SHP77 (cell line): ENCODE measurements around the gene OSMR.
"Not testable (repeated sequence)": the region's sequence is repeated elsewhere in the genome, so short reads cannot be mapped to it uniquely, and the experiment has no call there.

Experiments
- DNase-seq, 2 experiments: peaks; one replicate each; lab custom pipeline; 2025; lab: John Stamatoyannopoulos, UW

Gene OSMR

DNA sequence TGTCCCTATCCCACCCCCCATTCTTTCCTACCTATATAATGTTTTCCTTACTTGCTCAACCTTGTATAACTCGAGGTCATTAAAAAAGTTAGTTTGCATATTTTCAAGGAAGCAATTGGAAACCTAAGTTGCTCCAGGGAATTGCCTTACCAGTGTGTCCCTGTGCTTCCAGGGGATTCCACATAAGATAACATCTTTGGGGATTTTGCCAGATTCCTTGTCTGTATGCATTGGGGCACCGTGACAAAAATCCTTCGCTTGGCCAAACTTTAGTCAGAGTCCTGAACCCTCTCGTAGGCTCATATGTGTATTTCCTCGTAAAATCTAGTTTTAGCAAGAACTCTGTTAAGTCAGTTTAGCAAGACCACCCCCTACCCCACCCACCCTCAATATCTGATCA is 14.7 kb upstream of the OSMR start:
- DNase-seq, result no peak

- DNase-seq, result no peak
Observed at GRCh38 chr5:38831909-38832308, 13.9 kb upstream of the OSMR start.

DNA sequence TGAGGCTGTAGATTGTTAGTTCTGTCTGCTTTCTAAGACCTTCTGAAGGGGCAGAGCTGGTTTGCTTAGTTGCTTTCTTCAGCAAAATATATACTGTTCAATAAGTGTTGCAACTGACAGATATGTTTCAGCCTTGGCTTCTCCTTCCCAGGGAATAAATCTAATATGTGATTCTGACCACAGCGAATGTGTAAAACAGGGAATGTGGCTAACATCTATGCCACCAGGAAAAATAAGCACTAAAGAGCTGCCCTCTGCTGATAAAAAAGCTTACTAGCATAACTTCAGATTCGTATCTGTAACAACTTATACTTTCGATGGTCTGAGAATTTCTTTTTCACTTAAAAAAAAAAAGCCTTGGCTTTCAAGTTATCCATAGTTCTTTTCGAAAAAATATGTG is 13.0 kb upstream of the OSMR start:
- no peak for DNase-seq

DNA sequence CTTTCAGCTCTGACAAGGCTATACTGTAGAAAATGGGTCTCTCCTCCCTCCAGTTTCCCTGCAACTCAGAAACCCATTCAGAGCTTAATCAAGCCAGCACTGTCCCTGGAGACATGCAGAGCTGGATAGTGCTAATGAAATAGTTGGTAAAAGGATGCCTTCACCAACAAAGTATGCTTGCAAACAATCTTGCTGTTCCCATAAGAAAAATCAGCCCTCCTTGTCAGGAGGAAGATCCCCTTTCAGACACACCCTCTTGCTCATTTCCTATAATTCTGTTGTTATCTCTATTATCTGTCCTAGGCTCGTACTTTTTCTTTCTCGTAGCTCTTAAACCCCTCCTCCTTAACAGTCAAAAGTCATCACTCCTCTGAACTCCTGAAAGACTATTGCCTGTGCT is 9.9 kb upstream of the OSMR start:
- DNase-seq, result no peak

GRCh38 chr5:38837416-38837815 is 8.4 kb upstream of the OSMR start:
- DNase-seq, result no peak

DNA sequence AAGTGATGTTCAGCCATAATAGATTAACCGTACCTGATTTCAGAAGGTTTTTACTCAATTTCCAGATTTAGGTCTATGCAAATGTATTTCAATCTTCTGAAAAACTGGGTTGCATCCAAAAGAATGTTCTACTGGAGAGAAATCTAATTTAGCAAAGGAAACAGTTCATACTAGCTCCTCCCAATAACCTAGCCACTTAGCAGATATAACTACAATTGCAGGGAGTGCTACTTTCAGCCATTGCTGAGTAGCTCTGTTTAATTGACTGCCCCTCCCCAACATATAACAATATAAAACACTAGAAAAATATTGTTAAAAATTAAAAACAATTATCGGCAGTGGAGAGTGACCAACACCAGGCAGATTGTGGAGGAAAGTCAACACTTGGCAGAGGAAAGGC is 7.9 kb upstream of the OSMR start:
- DNase-seq, result no peak

DNA sequence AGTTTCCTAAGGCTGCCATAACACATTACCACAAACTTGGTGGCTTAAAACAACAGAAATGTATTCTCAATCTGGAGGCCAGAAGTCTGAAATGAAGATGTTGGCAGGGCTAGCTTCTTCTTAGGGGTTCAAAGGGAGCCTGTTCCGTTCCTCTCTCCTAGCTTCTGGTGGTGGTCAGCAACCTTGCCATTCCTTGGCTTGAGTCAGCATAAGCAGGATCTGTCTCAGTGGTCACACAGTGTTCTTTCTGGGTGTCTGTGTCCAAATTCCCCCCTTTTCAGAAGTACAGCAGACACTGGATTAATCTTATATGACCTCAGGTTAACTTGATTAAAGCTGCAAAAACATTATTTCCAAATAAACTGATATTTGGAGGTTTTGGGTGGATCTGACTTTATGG is 2.1 kb upstream of the OSMR start:
- DNase-seq, result no peak

GRCh38 chr5:38846379-38847011 is 683 bp downstream of the OSMR start:
- DNase-seq, result no peak

DNA sequence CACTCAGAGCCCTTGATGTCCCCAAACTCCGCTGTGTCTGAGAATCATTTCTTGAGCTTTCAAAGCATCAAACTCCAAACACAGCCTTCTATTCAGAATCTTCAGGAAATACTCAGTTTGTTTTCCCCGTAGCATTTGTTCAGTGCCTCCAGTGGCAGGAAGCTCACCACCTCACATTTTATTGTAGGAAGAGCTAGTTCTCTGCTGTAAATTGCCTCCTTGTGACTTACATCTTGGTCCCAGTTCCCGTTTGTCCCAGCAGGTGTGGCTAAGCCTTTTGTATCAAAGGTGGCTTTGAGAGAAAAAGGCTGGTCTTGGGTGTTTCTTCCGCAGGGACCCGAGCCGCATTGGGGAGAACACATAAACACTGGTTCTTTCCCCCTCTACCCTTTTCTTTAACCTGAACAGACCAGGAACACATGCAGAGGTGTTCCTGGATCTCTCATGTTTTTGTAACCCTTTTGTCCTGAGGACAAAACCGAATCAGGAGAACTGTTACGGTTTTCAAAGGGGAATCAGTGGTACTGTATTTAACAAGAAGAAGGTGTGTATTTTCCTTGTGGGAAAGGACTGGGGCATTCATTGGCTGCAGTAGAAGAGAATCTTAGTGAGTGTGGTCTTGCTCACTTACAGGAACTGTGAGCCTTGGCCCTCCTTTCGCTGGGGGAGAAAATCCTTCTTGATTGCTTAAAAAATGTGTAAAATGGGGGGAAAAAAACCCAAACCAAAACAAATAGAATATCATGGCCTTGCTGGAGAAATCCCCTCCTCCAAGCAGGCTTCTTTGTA is 1.9 kb downstream of the OSMR start:
- no peak for DNase-seq

DNA sequence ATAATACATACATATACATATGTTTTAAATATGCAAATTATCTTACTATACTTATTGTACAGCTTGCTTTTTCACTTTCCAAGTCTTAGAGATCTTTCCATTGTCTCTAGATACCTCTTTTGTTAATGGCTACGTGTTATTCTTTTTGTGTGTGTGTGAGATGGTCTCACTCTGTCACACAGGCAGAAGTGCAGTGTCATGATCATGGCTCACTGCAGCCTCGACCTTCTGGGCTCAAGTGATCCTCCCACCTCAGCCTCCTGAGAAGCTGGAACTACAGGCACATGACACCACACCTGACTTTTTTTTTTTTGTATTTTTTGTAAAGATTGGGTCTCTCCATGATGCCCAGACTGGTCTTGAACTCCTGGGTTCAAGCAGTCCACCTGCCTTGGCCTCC is 2.8 kb downstream of the OSMR start:
- DNase-seq, result no peak

DNA sequence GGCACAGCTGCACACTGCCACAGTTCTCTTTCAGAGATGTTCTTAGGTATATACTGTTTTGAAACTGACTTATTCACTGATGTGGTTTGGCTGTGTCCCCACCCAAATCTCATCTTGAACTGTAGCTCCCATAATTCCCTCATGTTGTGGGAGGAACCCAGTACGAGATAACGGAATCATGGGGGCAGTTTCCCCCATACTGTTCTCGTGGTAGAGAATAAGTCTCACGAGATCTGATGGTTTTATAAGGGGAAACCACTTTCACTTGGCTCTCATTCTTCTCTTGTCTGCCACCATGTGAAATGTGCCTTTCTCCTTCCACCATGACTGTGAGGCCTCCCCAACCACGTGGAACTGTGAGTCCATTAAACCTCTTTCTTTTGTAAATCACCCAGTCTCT is 5.8 kb downstream of the OSMR start:
- DNase-seq, result not testable (repeated sequence)

GRCh38 chr5:38853753-38854470 is 8.1 kb downstream of the OSMR start:
- DNase-seq, result no peak

GRCh38 chr5:38854907-38855306 is 9.1 kb downstream of the OSMR start:
- DNase-seq, result no peak

GRCh38 chr5:38856660-38857059 is 10.8 kb downstream of the OSMR start:
- no peak for DNase-seq

DNA sequence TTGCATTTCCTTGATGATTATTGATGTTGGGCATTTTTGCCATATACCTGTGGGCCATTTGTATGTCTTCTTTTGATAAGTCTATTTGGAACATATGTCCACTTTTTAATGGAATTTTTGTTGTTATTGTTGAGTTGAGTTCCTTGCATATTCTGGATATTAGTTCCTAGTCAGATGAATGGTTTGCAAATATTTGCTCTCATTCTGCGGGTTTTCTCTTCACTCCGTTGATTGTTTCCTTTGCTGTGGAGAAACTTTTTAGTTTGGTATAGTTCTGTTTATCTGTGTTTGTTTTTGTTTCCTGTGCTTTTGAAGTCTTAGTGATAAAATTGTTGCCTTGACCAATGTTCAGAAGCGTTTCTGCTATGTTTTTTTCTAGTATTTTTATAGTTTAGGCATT is 13.0 kb downstream of the OSMR start:
- no peak for DNase-seq

DNA sequence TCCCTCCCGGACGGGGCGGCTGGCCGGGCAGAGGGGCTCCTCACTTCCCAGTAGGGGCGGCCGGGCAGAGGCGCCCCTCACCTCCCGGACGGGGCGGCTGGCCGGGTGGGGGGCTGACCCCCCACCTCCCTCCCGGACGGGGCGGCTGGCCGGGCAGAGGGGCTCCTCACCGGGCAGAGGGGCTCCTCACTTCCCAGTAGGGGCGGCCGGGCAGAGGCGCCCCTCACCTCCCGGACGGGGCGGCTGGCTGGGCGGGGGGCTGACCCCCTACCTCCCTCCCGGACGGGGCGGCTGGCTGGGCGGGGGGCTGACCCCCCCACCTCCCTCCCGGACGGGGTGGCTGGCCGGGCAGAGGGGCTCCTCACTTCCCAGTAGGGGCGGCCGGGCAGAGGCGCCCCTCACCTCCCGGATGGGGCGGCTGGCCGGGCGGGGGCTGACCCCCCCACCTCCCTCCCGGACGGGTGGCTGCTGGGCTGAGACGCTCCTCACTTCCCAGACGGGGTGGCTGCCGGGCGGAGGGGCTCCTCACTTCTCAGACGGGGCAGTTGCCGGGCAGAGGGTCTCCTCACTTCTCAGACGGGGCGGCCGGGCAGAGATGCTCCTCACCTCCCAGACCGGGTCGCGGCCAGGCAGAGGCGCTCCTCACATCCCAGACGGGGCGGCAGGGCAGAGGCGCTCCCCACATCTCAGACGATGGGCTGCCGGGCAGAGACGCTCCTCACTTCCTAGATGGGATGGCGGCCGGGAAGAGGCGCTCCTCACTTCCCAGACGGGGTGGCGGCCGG is 16.4 kb downstream of the OSMR start:
- DNase-seq, result not testable (repeated sequence)

DNA sequence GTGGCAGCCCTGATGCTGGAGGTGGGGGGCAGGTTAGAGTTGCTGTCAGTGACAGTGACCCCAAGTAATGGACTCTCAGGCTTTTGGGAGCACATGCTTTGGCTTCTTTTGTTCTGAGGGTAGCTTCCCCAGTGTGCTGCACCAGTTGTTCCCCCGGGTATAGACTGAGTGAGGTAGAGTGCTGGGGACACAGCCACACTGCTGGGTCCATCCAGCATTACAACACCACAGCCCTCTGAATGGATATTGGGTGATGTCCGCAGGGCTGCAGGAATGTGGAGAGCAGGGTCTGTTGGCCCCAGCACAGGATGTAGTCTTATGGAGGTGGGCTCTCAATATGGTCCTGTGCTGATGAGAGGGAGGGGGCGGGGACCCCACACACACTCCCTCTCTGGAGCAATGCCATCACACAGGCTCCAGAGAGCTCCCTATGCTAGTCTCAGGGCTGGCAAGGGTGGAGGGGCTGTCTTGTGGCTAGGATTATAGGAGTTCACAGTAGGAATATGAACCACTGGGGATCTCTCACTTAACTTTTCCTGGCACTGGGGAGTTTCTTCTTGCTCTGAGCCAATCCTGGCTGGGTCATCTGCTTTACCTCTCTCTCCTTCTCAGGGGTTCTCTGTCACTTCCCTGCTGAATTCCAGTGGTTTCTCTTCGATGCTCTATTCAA is 20.7 kb downstream of the OSMR start:
- no peak for DNase-seq

GRCh38 chr5:38867032-38867398 is 21.2 kb downstream of the OSMR start:
- DNase-seq, result no peak

DNA sequence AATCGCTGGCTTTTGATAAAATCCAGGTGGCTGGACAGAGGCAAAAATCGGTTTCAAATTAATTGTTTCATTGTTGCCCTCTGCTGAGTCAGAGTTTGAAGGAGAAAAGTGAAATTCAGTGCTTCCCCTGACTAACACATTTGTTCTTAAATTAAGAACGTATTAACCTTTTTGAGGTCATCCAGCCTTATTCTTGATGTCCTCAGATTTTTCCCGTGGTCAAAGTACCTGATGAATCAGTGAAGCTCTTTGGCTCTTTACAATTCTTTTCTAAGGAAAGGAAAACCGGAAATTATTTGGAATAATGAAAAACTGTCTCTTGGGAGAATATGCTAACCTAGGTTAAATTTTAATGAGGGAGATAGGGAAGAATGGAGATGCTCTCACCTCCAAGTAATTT is 21.6 kb downstream of the OSMR start:
- DNase-seq, result no peak

GRCh38 chr5:38870595-38870994 is 24.8 kb downstream of the OSMR start:
- DNase-seq, result no peak

DNA sequence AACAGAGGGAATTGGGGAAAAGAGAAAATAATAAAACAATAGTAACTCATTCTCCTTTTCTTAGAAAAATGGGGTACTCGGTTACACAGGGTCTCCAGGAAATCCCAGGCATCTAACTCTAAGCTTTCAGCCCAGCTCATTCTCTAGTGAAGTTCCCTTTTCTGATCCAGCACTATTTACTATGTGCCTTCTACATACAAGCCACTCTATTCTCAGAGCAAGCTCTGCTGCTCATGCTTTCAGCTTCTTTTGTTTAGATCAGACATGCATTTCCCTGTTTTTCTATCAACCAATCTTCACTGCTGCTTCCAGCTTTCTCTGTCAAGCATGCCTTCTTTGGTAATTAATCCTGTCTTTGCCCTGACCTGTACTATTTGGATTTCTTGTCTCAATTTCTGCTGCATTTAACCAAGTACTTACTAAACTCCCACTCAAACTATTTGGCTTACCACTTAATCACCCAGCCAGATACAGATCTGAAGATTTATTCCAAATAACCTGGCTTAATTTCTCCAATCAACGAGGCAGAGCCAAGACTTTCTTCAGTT is 25.3 kb downstream of the OSMR start:
- DNase-seq, result no peak
